GM21723 (cell line): Measurements from ENCODE around the gene TIMM22.
"Not testable (repeated sequence)": the region's sequence is repeated elsewhere in the genome, so short reads cannot be mapped to it uniquely, and the experiment has no call there.

Experiments
- ATAC-seq: cut with Tn5 transposase; IDR thresholded peaks from one replicate; pipeline ENCODE4 v1.9.1; 2021; ENCODE audit warnings: mild to moderate bottlenecking, moderate library complexity; ENCODE audit not compliant: unreplicated experiment

Gene TIMM22

DNA sequence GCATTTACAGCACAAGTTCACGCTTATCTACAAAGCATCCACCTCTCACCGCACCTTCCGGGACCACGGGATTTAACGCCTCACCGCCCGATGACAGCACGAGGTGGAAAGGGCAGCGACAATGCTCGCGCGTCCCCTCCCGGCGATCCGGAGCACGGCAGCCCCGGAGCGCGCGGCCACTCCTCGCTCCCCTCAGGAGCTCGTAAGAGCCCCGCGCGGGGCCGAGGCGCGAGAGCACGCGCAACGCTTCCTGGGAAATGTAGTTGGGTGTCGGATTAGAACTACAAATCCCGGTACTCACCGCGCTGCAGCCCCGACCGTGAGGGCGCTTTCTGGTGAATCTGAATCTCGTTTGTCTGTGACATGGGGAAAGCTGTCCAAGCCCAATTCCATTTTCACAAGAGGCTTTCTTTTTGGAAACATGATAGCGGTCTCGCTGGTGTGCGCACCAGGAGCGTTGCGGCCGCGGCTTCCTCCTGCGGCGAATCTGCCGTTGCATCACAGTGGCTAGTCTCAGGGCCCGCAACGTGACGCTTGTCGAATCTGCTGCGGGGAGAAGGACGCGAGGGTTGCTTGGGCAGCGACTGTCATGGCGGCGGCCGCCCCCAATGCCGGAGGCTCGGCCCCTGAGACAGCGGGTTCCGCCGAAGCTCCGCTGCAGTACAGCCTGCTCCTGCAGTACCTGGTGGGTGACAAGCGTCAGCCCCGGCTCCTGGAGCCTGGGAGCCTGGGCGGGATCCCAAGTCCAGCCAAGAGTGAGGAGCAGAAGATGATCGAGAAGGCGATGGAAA is at the start of gene TIMM22:
Gene TIMM22, plus strand, starts transcription at position 576 of the 791 bp plus-strand sequence. Its CDS starts 14 bp downstream, at position 590.
- ATAC-seq = peak; percentile 89

DNA sequence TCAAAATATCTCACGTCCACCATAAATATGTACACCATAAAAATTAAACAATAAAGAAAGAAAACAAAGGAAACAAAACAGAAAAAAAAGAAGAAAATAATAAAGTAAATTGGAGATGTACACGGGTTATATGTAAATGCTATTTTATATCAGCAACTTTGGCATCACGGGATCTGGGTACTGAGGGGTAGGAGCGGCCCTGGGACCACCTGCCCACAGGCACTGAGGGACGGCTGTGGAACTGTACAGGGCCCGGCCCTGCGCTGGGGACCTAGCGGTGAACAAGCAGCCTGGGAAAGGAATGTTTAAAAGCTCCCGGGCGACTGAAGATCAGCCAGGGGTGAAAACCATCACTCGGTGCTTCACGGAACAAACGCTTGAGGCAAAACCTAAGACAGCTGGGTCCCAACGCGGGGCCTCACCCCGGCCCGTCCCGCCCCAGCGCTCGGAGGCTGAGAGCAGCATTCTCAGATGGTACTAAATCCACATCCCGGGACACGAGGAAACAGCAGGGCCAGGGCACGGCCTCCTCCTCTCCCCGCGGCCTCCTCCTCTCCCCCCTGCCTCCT is 48.6 kb upstream of the TIMM22 start:
- no peak for ATAC-seq

DNA sequence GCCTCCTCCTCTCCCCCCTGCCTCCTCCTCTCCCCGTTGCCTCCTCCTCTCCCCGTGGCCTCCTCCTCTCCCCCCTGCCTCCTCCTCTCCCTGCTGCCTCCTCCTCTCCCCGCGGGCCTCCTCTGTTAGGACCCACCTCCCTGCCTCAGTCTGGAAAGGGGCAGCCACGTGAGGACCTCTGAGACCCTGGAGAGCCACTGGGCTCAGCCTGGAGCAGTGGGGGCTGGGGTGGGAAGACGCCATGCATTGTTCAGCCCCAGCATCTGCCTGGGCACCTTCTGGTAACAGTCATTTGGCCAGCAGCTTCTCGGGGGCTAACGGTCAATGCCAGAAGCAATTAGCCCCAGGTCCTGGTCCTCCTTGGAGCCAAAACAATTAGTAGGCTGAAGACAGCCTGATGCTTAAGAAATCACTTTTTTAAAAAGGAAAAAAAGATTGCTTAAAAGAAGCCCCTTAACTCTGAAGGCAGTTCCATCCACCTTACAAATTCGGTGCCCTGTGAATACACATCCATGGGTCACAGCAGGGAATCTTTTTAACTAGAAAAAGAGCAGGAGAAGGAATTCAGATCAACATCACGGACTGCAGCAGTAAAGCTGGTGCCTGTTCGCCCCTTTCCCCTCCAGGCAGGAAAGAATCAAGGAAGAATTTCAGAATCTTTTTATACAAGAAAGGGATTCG is 47.2 kb upstream of the TIMM22 start:
- no peak for ATAC-seq

DNA sequence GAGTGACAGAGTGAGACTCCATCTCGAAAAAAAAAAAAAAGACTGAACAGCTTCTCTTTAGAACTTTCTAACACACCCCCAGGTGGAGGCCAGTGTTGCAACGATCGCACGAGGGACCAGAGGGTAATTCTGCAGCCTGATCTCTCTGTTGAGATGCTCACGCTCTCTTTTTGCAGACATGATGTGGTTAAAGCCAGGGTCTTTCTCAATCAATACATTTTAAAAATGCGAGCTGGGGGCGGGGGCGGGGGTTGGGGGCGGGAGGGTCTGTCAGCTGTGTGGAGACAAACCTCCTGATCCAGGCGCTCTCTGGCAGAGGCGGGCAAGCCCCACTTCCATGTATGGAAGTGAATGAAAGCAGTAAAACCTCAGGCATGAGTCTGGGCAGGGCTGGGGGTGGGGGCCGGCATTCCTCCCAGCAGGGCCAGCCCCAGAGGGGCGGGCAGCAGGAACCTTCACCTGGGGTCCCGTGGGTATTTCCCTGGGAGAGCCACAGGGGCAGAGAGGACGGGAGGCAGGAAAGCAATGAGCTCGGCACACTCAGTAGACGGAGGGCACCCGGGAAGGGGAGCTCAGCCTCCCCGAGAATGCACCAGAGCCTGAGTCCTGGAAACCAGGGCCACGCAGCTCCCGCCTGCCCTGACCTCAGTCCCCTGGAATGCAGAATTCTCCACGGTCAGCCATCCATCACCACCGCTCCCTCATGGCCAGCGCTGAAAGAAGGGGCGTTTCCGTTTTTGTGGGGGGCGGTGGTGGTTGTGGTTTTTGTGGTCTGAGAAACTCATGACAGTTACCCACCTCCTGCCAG is 45.4 kb upstream of the TIMM22 start:
- ATAC-seq = no peak

DNA sequence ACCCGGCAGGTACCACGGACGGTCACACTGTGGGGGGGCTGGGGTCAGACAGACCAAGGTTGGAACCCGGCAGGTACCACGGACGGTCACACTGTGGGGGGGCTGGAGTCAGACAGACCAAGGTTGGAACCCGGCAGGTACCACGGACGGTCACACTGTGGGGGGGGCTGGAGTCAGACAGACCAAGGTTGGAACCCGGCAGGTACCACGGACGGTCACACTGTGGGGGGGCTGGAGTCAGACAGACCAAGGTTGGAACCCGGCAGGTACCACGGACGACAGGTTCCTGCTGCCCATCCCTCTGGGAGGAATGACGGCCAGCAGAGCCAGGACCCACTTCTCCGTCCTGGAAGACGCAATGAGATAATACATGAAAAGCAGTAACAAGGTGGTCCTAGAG is 44.3 kb upstream of the TIMM22 start:
- ATAC-seq = not testable (repeated sequence)

DNA sequence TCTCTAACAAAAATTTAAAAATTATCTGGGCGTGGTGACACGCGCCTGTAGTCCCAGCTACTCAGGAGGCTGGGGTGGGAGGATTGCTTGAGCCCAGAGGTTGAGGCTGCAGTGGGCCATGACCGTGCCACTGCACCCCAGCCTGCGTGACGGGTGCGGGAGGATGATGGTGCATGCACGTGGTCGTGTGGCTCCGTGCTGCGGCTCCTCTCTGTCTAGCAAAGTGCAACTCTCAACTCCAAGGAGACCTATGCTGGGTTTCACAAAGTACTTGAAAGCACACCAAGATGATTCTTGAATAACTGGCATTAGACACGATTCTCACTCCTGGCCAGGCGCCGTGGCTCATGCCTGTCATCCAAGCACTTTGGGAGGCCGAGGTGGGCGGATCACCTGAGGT is 43.2 kb upstream of the TIMM22 start:
- ATAC-seq = no peak

DNA sequence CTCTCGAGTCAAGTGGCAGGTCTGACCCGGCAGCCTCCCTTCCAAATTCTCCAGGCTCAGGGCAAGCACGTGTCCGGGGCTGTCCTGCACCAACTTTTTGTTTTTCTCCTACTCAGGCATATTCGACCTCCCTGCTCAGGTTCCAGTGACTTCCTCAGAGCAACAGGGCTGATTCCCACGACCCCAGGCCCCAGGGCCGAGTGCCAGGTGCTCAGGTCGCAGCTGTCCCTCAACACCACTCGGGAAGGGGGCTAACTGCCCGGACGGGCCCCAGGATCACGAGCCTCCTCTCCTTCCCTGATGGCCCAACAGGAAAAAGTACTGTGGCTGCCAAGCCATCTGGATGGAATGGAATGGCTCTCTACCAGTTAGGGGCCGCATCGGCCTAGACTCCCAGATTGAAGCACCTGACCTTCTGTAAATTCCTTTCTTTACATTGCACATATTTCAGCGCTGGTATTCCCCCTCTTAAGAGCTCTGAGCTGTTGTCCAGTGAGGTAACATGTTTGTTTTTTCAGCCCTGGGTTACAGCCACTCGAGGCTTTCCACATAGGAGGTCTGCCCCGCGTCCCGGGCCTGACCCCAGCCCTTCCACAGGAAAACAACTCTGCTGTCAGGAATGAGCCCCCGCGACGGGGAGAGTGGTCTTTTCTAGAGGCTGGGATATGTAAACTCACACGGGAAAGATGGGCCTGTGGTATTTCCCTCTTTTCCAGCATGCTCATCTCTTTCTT is 42.3 kb upstream of the TIMM22 start:
- ATAC-seq = no peak

DNA sequence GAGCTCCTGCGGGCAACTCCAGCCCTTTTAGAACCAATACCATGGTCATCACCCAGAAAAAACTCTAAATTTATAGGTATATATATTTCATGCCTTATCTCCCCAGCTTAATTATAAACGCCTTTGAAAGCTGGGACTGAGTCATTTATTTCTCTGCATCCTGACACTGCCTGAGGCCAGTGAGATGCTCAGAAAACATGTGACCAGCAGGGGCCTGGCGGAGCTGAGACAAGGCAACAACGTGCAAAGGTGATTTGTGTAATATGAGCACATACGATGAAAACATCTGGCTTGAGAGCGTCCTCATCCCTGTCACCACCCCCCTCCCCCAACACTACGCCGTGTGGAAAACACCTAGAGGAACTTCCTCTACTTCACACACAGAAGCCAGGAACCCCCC is 40.0 kb upstream of the TIMM22 start:
- ATAC-seq = no peak

DNA sequence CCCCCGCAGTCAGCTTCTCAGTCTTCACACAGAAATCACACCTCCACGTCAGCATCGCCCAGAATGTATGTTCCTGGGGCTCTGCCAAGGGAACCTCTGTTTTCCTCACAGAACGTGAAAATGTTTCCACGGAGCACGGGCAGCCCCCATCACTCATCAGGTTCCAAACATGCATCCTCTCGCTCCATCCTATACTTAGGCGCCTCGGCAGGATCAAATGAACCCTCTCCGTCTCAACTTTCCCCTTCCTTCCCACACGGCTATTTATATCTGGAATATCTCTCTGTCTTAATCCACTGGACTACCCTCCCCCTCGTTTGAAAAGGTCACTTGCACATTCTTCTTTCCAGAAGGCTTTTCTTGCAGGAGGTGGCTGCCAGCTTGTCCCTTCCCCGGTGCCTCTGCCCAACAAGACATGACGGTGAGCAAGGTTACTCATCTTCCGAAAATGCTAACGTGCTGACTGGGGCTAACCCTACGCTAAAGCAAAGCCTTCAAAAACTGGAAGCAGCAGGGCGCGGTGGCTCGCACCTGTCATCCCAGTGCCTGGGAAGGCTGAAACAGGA is 39.0 kb upstream of the TIMM22 start:
- ATAC-seq = no peak

DNA sequence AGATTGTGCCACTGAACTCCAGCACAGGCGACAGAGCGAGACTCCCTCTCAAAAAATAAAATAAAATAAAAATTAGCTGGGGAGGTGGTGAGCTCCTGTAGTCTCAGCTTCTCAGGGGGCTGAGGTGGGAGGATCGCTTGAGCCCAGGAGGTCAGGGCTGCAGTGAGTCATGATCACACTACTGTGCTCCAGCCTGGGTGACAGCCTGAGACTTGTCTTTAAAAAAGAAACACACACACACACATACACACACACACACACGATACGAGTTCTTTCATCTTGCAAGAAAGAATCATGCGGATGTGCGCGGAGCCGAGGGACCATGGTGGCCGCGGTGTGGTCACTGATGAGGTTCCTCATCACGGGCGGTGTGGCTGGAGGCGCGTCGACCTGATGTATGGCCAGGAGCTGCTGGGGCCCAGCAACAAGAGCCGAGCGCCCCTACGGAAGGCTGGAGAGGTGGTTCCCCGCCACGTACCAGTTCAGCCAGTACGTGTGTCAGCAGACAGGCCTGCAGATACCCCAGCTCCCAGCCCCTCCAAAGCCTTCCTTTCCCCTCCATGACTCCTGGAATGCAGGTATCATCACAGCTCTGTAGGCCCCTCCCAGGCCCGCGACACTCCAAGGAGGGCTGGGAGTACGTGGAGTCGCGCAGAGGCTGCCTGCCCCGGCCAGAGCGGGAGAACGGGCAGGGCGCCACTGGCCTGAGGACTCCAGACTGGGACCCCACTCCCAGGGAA is 38.0 kb upstream of the TIMM22 start:
- no peak for ATAC-seq

DNA sequence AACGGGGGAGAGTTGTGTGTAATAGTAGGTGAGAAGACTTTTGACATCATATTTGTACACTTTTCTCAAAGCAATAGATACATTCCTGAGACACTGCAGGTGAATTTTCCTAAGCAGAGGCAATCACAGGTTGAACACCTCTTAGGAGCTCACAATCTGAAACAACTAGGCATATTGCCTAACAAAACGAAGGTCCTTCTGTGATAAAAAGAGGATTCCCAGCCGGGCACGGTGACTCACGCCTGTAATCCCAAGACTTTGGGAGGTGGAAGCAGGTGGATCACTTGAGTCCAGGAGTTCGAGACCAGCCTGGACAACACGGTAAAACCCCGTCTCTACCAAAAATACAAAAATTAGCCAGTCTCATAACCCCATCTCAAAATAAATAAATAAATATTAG is 34.8 kb upstream of the TIMM22 start:
- ATAC-seq = no peak

GRCh38 chr17:962670-963069 is 34.3 kb upstream of the TIMM22 start:
- no peak for ATAC-seq

DNA sequence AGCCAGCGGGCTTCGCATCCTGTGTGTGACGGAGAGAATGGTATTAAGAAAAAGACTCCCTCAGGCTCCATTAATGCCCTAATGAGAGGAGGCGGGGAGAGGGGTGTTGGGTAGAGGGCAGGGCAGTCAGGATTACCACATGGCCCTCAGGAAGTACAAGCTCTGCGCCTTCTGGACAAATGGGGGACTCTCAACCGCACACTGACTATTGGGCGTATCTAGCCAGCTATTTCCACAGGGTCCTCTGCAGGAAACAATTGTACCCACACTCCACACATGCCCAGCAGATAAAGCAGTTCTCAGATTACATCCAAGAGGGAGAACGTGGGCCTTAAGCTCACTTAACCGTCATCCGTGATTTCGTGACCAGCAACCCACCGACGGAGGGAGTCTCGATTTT is 32.1 kb upstream of the TIMM22 start:
- ATAC-seq = no peak

DNA sequence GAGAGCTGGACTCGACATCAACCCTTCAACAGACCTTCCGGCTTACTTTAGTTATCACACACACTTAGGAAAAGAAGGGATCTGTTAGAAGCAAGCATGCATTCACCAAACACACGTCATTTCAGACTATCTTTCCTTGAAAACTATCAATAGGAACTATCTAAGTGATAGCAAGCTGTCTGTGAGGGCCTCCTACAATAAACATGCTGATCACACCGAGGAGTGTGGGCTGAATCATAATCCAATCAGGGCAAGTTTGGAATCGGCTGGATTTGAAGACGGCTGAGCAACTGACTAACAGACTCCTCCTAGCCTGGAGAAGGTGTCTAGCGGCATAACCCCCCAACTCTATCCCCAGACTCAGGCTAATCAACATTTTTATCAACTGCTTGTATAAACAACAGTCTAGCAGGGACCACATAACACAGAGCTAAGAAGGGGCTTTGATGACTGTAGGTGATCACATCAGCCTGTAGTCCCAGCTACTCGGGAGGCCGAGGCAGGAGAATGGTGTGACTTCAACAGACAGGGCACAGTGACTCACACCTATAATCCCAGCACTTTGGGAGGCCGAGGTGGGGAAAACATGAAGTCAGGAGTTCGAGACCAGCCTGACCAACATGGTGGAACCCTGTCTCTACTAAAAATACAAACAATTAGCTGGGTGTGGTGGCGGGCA is 31.5 kb upstream of the TIMM22 start:
- ATAC-seq = no peak

- no peak for ATAC-seq
Observed at GRCh38 chr17:967122-967521, 29.8 kb upstream of the TIMM22 start.

- ATAC-seq = no peak
Observed at GRCh38 chr17:968812-969730, 27.9 kb upstream of the TIMM22 start.

- no peak for ATAC-seq
Observed at GRCh38 chr17:969811-970355, 27.0 kb upstream of the TIMM22 start.

DNA sequence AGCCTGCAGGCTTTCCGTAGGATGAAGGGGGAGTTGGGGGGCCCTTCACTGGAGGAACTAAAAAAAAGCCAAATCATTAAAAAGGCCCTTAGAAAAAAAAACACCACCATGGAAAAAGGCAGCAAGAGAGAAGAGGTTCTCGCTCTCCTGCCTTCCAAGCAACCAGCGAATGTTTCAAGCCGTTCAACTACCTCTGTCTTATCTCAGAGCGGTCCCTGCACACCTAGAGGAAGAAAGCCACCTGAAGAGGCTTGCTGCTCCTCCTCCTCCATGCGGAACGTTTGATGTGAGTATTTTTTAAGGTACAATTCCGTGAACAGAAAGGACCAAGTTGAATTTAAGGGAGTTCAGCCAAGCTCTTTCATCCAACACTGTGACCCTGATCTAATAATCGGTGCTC is 26.6 kb upstream of the TIMM22 start:
- ATAC-seq = no peak
